Smooth muscle cell (in vitro differentiated cells): ENCODE data around the gene NOTCH1. TPM values are rescaled to one million over a fixed set of nuclear protein-coding genes. Genes with fewer than 3 reads are reported as not detected.

Source experiments
- DNase-seq: peaks from one replicate; lab custom pipeline; 2025; ENCODE audit not compliant: unreplicated experiment; lab: John Stamatoyannopoulos, UW
- H2AFZ ChIP-seq: fragments of 200-600 bp; sonication (generic); 2 replicates; pipeline ENCODE4 v1.6.0; 2016; ENCODE audit warnings: antibody characterized with exemption, low read depth, mild to moderate bottlenecking
- H3F3A ChIP-seq: fragments of 200-600 bp; sonication (generic); 2 replicates; pipeline ENCODE4 v1.6.0; 2017; ENCODE audit warnings: antibody characterized with exemption, low read depth
- H3K27ac ChIP-seq: fragments of 200-600 bp; sonication (generic); 2 replicates; pipeline ENCODE4 v1.5.1; 2016; ENCODE audit warnings: low read depth, mild to moderate bottlenecking
- H3K27me3 ChIP-seq: fragments of 200-600 bp; sonication (generic); 2 replicates; pipeline ENCODE4 v1.6.1; 2016; ENCODE audit warnings: low read depth, mild to moderate bottlenecking
- H3K36me3 ChIP-seq: fragments of 200-600 bp; sonication (generic); 2 replicates; pipeline ENCODE4 v1.5.1; 2016; ENCODE audit warnings: low read depth
- H3K4me1 ChIP-seq: fragments of 200-600 bp; sonication (generic); 2 replicates; pipeline ENCODE4 v1.5.1; 2016; ENCODE audit warnings: low read depth
- H3K4me2 ChIP-seq: fragments of 200-600 bp; sonication (generic); 2 replicates; pipeline ENCODE4 v1.6.0; 2016; ENCODE audit warnings: mild to moderate bottlenecking
- H3K4me3 ChIP-seq: fragments of 200-600 bp; sonication (generic); 2 replicates; pipeline ENCODE4 v1.5.1; 2016; ENCODE audit warnings: mild to moderate bottlenecking
- H3K79me2 ChIP-seq: fragments of 200-600 bp; sonication (generic); 2 replicates; pipeline ENCODE4 v1.6.0; 2016; ENCODE audit warnings: low read depth, mild to moderate bottlenecking
- H3K9ac ChIP-seq: fragments of 200-600 bp; sonication (generic); 2 replicates; pipeline ENCODE4 v1.6.0; 2016; ENCODE audit warnings: low read depth
- H3K9me3 ChIP-seq: fragments of 200-600 bp; sonication (generic); replicated peaks from 2 replicates; pipeline ENCODE4 v1.5.1; 2016; ENCODE audit warnings: low read depth
- H4K20me1 ChIP-seq: fragments of 200-600 bp; sonication (generic); 2 replicates; pipeline ENCODE4 v1.6.0; 2016; ENCODE audit warnings: low read depth
- WGBS: methylation state at CpG from one replicate; pipeline ENCODE4 v1.1.7; 2016; ENCODE audit warnings: low lambda C conversion rate; 5-methylcytosine and 5-hydroxymethylcytosine counted together
- polyA plus RNA-seq: library from polyadenylated mRNA; unstranded; fragments of >200 nt; fragmentation: Nextera tagmentation; extraction: Ambion mirVana; gene quantifications from 2 replicates; pipeline ENCODE4 v1.2.1, GENCODE V29; 2016
- total RNA-seq: library from RNA; depleted of rRNA; stranded (reverse); fragments of >200 nt; gene quantifications from 2 replicates; pipeline ENCODE4 v1.2.3, GENCODE V29; 2014
- TF ChIP-seq, protein P1 (sequence below): fragments of 200-600 bp; sonication (generic); IDR thresholded peaks from 2 replicates; pipeline ENCODE4 v1.5.1; 2017; ENCODE audit warnings: borderline replicate concordance, mild to moderate bottlenecking, antibody characterized with exemption; ENCODE audit not compliant: insufficient read depth, poor library complexity, severe bottlenecking

The NOTCH1 gene
- total and polyA plus RNA-seq, 2 experiments from 2014 or later, result 7.2 to 13.2 TPM

- H3K4me2 ChIP-seq, result no peak overlapping the region
- peak; percentile 60 for DNase-seq
- H3K4me3 ChIP-seq, result no peak overlapping the region
- H3K27me3 ChIP-seq, result no peaks in the 10 kb centered on the region
- peaks cover 24% of the 10 kb centered on the region for H3K79me2 ChIP-seq
- H3K4me1 ChIP-seq, result peaks cover 12% of the 10 kb centered on the region
- no peaks in the 10 kb centered on the region for H3K36me3 ChIP-seq
- 51% methylated on average over 21 of the region's 21 CpGs for WGBS
- TF ChIP-seq, protein P1, sequence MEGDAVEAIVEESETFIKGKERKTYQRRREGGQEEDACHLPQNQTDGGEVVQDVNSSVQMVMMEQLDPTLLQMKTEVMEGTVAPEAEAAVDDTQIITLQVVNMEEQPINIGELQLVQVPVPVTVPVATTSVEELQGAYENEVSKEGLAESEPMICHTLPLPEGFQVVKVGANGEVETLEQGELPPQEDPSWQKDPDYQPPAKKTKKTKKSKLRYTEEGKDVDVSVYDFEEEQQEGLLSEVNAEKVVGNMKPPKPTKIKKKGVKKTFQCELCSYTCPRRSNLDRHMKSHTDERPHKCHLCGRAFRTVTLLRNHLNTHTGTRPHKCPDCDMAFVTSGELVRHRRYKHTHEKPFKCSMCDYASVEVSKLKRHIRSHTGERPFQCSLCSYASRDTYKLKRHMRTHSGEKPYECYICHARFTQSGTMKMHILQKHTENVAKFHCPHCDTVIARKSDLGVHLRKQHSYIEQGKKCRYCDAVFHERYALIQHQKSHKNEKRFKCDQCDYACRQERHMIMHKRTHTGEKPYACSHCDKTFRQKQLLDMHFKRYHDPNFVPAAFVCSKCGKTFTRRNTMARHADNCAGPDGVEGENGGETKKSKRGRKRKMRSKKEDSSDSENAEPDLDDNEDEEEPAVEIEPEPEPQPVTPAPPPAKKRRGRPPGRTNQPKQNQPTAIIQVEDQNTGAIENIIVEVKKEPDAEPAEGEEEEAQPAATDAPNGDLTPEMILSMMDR, result peak; percentile 73
- H3K9me3 ChIP-seq, result no peaks in the 10 kb centered on the region
- no peak overlapping the region for H2AFZ ChIP-seq
- H3K9ac ChIP-seq, result no peak overlapping the region
- H3K27ac ChIP-seq, result no peak overlapping the region
- H4K20me1 ChIP-seq, result peaks cover 26% of the 10 kb centered on the region
- H3F3A ChIP-seq, result no peaks in the 10 kb centered on the region
These were observed 60.5 kb downstream of the NOTCH1 start for GRCh38 chr9:136485049-136486045.

DNA sequence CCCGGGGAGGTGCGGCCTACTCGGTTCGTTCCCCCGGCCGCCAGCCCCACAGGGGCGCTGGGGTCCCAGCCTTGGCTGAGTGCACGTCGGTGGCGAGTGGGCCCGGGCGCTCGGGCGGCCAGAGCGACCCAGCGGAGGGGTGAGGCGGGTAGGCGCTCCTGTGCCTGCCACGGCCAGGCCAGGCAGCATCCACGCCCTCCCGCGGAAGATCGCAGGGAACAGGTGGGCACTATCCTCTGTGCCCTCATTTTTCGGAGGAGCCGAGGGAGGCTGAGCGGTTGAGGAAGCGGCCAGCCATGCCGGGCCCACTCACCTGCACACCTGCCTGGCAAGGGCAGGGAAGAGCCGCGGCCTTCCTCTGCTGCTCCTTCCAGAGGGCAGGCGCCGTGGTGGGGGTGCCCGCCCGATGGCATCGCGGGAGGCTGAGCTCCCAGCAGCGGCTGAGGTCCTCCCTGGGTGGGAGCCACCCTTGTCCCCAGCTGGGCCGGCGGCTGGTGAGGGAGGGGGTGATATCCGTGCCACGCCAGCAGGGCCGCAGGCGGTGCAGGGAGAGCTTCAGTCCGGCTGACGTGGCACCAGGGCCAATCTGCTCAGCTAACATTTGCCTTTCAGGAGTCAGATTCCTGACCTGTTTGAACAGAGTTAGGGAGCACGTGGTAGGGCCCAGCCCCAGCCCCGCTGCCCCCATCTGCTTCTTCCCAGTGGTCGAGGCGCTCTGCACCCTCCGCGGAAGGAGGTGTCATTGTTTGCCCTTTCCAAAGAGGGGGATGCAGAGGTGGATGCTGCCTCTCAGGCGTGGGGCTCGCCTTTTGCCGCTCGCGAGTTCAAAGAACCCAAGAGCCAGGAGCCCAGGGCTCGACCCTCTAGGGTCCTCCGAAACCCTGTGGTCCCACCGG lies 61.4 kb downstream of the NOTCH1 start:
- TF ChIP-seq, protein P1, result no peak
- Histone ChIP-seq H3K4me3 (peak overlapping the region; percentile 71), H3K9me3 (no peaks in the 10 kb centered on the region), H3K79me2 (peaks cover 33% of the 10 kb centered on the region), H3K27ac (peak overlapping the region; percentile 95), H3K27me3 (no peaks in the 10 kb centered on the region), H2AFZ (peak overlapping the region; percentile 20), H3K4me2 (peak overlapping the region; percentile 93), H3K9ac (peak overlapping the region; percentile 91), H3F3A (no peaks in the 10 kb centered on the region), H3K36me3 (no peaks in the 10 kb centered on the region), H3K4me1 (peaks cover 12% of the 10 kb centered on the region), H4K20me1 (peaks cover 35% of the 10 kb centered on the region)
- no peak for DNase-seq
- WGBS, result 61% methylated on average over 49 of the region's 59 CpGs

GRCh38 chr9:136483589-136484152 lies 62.2 kb downstream of the NOTCH1 start:
- Histone ChIP-seq H3F3A (no peaks in the 10 kb centered on the region), H4K20me1 (peaks cover 43% of the 10 kb centered on the region), H3K4me2 (peak overlapping the region; percentile 93), H3K36me3 (no peaks in the 10 kb centered on the region), H3K4me1 (peaks cover 12% of the 10 kb centered on the region), H3K79me2 (peaks cover 40% of the 10 kb centered on the region), H3K9me3 (no peaks in the 10 kb centered on the region), H3K27me3 (no peaks in the 10 kb centered on the region), H3K4me3 (peak overlapping the region; percentile 71), H3K9ac (peak overlapping the region; percentile 91), H2AFZ (peak overlapping the region; percentile 82), H3K27ac (peak overlapping the region; percentile 95)
- 4% methylated on average over 60 of the region's 63 CpGs for WGBS
- peak; percentile 97 for DNase-seq
- TF ChIP-seq, protein P1, result no peak
